ENCODE results near the gene GPRC5D. TPM values are rescaled to one million over a fixed set of nuclear protein-coding genes. Genes with fewer than 3 reads are reported as not detected.

The GPRC5D gene
- total and polyA plus RNA-seq, 9 of the 15 experiments (the other 6 are each of a cell fraction or from before 2014, with no cell fraction given), result 1.0 to 1.1 TPM; not detected in 7

DNA sequence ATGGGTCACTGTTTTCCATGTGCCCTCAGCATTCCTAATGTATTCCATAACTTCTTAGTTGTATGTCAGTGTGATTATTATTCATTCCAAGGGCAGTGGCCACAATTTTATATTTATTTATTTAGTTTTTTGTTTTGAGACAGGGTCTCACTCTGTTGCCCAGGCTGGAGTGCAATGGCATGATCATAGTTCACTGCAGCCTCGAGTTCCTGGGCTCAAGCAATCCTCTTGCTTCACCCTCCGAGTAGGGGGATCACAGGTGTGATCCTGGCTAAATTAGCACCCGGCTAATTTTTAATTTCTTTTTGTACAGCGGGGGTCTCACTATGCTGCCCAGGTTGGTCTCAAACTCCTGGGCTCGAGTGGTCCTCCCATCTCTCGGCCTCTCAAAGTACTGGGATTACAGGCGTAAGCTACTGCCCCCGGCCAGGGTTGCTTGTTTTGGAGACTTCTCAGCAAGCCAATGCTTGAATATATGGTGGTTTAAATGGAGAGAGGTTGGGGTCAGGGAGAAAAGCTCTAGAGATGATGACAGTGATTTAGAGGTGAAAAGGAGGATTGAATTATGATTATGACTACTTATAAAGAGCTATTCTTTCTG is 53.0 kb downstream of the GPRC5D start:
- TF ChIP-seq MYNN (IDR thresholded peaks at IDR 0.05) (no peak), MYNN (CRISPR knock-in tag; IDR thresholded peaks at IDR 0.05) (no peak), RNF2 (IDR thresholded peaks at IDR 0.05) (no peak), DMBX1 (CRISPR knock-in tag; IDR thresholded peaks at IDR 0.05; ENCODE audit: borderline replicate concordance) (no peak), ZNF561 (CRISPR knock-in tag; conservative IDR thresholded peaks at IDR 0.05) (no peak)
- Histone ChIP-seq H4K20me1 (replicated peaks; ENCODE audit: control insufficient read depth, insufficient read depth, low read length) (0 out of 2 replicates have a peak, but pooled peaks cover 4% of the 10 kb centered on the region), H3K4me1 (replicated peaks in 1 of 2; ENCODE audit: control insufficient read depth in 2 of 2, insufficient read depth in 2 of 2, low read length in 2 of 2) (no peaks in the 10 kb centered on the region), H3K9me1 (ENCODE audit: control insufficient read depth, insufficient read depth, low read length) (no peaks in the 10 kb centered on the region), H2AFZ (ENCODE audit: low read depth, low read length) (no peak overlapping the region), H3K27me3 (ENCODE audit: control insufficient read depth in 2 of 2, insufficient read depth in 2 of 2, low read length in 2 of 2) (peaks cover 17 to 36% of the 10 kb centered on the region in 2 experiments; a peak in 4 of 5 replicates), H3K36me3 (ENCODE audit: control insufficient read depth, insufficient read depth, low read length) (no peaks in the 10 kb centered on the region), H3K4me2 (ENCODE audit: insufficient read depth, low read length) (no peak overlapping the region), H3K4me3 (no peak overlapping the region), H3K9me3 (replicated peaks; ENCODE audit: control insufficient read depth, insufficient read depth, low read depth, low read length) (no peaks in the 10 kb centered on the region), H3K27ac (ENCODE audit: extremely low read depth, low read depth, low read length) (no peak overlapping the region), H3K9ac (ENCODE audit: insufficient read depth in 1 of 2, low read depth in 2 of 2, low read length in 2 of 2) (no peak overlapping the region), H3K79me2 (ENCODE audit: control insufficient read depth, insufficient read depth, low read length) (no peaks in the 10 kb centered on the region)
- intact Hi-C loops (cut with micrococcal nuclease) (no loop called here), in situ Hi-C loops (cut with MboI) (no loop called here)
- POLR2A ChIA-PET, result interaction anchor here (0.6 to 0.8 kb wide), 3 partner anchors 10 to 182 kb away, joined by 3 read pairs; no protein-coding TSS in a partner anchor
- WGBS (ENCODE audit: insufficient coverage, low coverage, missing lambda C conversion rate), result 14% methylated on average over 7 of the region's 8 CpGs
- FAIRE-seq (no peak), ATAC-seq (no peak), DNase-seq (ENCODE audit: extremely low read depth in 1 of 4, low spot score in 3 of 4) (no peak)
- CTCF ChIA-PET (ENCODE audit: low intra/inter-chr PET ratio), result no interaction called here
- BruUV-seq (replicated peaks), result no TSS peak

DNA sequence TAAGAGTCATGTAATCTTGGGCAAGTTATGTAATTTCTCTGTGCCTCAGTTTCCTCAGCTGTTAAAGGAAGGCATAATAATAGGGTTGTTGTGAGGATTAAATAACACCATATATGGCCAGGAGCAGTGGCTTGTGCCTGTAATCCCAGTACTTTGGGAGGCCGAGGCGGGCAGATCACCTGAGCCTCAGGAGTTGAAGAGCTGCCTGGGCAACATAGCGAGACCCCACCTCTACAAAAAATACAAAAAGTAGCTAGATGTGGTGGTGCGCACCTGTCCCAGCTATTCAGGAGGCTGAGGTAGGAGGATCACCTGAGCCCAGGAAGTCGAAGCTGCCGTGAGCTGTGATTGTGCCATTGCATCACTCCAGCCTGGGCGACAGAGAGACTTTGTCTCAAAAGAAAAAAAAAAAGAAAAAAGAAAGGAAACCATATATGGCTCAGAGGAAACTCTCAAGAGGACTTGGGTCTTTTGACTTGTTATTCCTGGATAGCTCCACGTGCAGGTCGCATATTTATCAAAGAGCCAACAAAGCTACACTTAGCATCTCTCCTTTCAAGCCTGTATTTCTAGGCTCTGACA is 53.7 kb downstream of the GPRC5D start:
- peaks cover 17 to 29% of the 10 kb centered on the region in 2 experiments; a peak in 4 of 5 replicates for H3K27me3 ChIP-seq (ENCODE audit: control insufficient read depth in 2 of 2, insufficient read depth in 2 of 2, low read length in 2 of 2)
- H3K36me3 ChIP-seq (ENCODE audit: control insufficient read depth, insufficient read depth, low read length), result no peaks in the 10 kb centered on the region
- no TSS peak for BruUV-seq (replicated peaks)
- no peaks in the 10 kb centered on the region for H3K9me3 ChIP-seq (replicated peaks; ENCODE audit: control insufficient read depth, insufficient read depth, low read depth, low read length)
- 9% methylated on average over 9 of the region's 9 CpGs for WGBS (ENCODE audit: insufficient coverage, low coverage, missing lambda C conversion rate)
- no peaks in the 10 kb centered on the region for H3K9me1 ChIP-seq (ENCODE audit: control insufficient read depth, insufficient read depth, low read length)
- H4K20me1 ChIP-seq (replicated peaks; ENCODE audit: control insufficient read depth, insufficient read depth, low read length), result 0 out of 2 replicates have a peak, but pooled peaks cover 4% of the 10 kb centered on the region
- H3K79me2 ChIP-seq (ENCODE audit: control insufficient read depth, insufficient read depth, low read length), result no peaks in the 10 kb centered on the region
- no peak overlapping the region for H3K27ac ChIP-seq (ENCODE audit: extremely low read depth, low read depth, low read length)
- no peaks in the 10 kb centered on the region for H3K4me1 ChIP-seq (replicated peaks in 1 of 2; ENCODE audit: control insufficient read depth in 2 of 2, insufficient read depth in 2 of 2, low read length in 2 of 2)
- FAIRE-seq (no peak), DNase-seq (ENCODE audit: extremely low read depth in 1 of 4, low spot score in 3 of 4) (no peak), ATAC-seq (no peak)
- no peak overlapping the region for H3K9ac ChIP-seq (ENCODE audit: insufficient read depth in 1 of 2, low read depth in 2 of 2, low read length in 2 of 2)
- TF ChIP-seq ZNF121 (CRISPR knock-in tag; conservative IDR thresholded peaks at IDR 0.05), result peak; percentile 29; the same call in 1 of the 2 replicates
- TF ChIP-seq CEBPG (CRISPR knock-in tag; IDR thresholded peaks at IDR 0.05), result no peak
- 0 out of 4 replicates have a peak, but pooled peaks of 1 of the 2 experiments have one; percentile 21 for TF ChIP-seq CEBPG (tag; conservative IDR thresholded peaks at IDR 0.05 in 1 of 2, IDR thresholded peaks at IDR 0.05 in 1 of 2)
- no peak for TF ChIP-seq SREBF1 (IDR thresholded peaks at IDR 0.05; ENCODE audit: borderline replicate concordance, low read depth, low read length)
- in situ Hi-C loops (cut with MboI) (no loop called here), intact Hi-C loops (cut with micrococcal nuclease) (no loop called here)
- ChIA-PET CTCF (ENCODE audit: low intra/inter-chr PET ratio) (no interaction called here), POLR2A (no interaction called here)
- no peak overlapping the region for H2AFZ ChIP-seq (ENCODE audit: low read depth, low read length)
- H3K4me3 ChIP-seq, result no peak overlapping the region
- H3K4me2 ChIP-seq (ENCODE audit: insufficient read depth, low read length), result no peak overlapping the region
